ENCODE measurements around the gene FAHD1.

The FAHD1 gene

DNA sequence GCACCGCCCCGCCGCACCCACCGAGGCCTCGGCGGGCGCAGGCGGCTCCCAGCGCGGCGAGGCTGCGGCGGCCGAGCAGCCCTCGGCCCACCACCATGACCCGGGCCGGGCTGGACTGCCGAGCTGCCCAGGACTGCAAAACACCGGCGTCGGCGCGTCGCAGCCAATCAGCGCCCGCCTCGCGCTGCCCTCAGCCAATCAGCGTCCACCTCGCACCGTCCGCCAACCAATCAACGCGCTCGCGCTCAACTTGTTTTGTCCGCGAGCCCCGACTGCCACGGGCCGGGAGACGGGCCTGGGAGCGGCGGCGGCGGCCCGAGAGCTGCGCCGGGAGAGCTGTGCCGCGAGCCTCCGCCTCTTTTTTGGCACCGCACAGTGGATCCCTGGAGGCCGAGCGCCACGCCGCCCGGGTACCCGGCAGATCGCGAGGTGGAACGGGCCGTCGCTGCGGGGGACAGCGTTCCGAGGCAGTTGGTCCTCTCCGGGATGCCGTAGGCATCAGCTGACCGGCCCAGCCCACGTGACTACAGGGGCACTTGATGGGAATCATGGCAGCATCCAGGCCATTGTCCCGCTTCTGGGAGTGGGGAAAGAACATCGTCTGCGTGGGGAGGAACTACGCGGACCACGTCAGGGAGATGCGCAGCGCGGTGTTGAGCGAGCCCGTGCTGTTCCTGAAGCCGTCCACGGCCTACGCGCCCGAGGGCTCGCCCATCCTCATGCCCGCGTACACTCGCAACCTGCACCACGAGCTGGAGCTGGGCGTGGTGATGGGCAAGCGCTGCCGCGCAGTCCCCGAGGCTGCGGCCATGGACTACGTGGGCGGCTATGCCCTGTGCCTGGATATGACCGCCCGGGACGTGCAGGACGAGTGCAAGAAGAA, at the start of gene FAHD1, which contains the start of gene HAGH:
Gene FAHD1, plus strand, starts transcription at position 516 of the 883 bp plus-strand sequence. Its CDS starts 33 bp downstream, at position 549.
Gene HAGH, minus strand, starts transcription at position 135 of the 883 bp plus-strand sequence. Its CDS starts 38 bp downstream, at position 97.
- peak; percentile 75 to 99 (median 91) for DNase-seq

DNA sequence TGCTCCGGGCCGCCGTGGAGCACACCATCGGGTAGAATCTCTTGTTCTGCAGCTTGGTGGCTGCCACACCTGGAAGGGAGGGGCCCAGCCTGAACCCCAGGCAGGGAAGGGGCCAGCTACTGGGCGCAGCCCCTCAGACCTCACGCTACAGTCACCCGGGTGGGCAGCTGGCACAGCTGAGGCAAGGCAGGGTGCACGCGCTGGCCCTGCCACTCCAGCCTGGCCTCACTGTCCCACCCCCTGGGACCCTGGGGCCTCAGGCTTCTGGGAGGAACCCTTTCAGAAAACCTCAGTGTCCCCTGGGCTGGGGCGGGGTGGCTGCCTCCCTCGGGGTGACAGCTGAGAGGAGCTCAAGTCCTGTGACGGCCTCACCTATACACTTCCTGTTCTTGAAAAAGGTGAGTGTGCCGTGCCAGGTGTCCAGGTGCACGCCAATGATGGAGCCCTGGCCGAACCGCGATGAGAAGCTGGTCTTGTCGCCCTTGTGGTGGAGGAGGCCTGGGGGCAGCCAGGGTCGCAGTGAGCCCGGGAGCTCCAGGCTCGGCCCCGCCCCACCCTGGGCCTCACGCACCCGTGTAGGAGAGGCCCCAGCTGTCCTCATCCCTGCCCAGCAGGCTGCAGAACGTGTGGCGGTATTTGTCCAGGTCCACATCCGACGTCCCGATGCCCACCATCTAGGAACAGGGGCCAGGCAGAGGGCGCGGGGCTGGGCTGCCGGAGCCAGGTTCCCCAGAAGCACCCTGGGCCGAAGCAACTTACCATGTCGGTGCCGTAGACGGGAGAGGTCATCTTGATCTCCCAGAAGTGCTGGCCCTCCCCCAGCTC, 49.4 kb upstream of the FAHD1 start:
- DNase-seq, result no peak

DNA sequence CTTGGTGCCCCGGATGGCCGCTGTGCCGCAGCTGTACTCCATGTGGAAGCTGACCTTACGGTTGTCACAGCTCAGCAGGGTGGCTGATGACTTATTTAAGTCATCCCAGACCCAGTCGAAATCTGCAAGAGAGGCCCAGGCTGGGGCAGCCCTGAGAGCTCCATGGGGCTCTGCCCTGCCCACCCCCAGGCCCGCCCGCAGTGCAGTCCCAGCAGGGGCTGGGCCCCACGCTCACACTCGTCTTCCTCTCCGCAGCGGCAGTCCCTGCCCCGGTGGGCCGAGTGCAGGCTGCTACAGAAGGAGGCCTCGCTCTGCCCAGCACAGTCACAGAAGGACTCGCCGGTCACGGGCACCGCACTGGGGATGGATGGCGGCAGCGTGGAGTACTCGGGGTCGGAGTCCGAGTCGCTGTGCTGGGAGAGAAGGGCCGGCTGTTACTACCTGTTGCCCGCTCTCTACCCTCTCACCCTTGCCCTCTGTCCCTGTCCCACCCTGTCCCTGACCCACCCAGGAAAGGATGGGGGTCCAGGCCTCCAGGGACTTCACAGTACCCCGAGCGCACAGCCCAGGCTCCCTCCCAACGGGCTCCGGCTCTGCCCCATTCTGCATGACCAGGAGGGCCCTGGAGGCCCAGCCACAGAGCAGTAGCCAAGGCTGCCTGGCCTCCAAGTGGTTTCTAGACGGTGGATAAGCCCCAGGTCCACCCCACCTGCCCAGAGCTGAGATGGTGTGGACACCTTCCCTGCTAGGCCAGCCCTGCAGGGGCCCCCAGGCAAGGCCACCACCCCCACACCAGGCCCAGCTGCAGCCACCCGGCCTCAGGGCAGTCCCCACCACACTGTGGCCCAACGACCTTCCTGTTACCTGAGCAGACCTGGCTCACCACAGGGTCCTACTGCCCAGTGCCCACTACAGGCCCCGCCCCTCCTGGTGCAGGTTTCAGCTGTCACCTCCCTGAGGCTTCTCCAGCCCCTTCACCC, 48.5 kb upstream of the FAHD1 start:
- DNase-seq, result no peak

DNA sequence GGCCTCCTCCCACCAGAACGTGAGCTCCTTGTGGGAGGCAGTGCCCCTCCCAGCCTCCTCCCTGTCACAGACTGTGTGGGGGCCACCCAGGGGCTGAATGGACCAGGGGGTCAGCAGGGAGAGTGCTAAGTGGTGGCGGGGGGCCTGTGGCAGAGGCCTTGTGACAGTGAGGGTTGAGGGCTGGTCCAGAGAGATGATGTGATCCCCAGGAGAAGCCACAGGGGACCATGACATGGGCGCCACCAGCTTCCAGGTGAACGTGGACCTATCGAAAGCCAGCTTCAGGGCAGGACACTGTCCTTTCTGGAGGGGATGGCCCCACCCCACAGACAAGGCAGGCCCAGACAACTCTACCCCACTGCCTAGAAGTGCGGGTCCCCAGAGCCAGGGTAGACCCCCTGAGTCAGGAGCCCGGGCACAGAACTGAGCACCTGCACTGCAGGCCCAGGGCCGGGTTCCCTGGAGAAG, 47.7 kb upstream of the FAHD1 start:
- no peak for DNase-seq

DNA sequence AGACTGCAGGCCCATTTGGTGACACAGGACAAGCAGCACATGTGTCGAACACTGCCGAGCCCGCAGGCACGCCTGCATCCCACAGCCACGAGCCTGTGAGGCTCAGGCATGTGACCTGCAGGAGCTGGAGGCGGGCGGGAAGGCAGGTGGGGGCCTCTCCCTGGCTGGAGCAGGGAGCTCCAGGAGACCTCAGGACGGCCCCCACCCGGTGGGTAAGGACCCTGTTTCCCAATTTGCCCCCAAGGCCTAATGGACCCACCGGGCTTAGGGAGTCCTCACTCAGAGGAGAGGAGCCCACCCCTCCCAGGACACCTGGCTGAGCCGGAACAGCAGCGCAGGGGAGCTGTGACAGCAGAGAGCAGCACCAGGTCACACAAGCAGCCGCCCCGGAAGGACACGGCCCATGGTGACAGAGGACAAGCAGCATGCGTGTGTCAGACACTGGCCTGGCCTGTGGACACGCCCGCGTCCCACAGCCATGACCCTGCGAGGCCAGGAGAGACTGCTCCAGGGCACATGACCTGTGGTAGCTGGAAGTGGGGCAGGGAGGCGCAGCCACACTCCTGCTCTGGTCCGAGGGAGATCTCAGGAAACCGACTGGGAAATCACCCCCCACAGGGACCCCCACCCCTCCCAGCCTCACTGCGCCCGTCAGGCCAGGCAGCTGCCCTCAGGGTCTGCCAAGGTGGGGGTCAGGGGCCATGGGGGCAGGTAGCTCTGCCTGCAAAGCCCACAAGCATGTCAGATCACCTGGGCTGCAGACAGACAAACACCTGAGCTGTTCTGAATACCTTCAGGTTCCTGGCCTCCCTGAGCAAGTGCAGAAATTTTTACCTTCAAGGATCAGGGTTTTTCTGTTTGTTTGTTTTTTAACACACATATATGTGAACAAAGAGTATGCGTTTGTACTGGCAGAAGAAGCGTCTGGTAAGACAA, 47.0 kb upstream of the FAHD1 start:
- peak in 1 of 51 donors; percentile 20 for DNase-seq

DNA sequence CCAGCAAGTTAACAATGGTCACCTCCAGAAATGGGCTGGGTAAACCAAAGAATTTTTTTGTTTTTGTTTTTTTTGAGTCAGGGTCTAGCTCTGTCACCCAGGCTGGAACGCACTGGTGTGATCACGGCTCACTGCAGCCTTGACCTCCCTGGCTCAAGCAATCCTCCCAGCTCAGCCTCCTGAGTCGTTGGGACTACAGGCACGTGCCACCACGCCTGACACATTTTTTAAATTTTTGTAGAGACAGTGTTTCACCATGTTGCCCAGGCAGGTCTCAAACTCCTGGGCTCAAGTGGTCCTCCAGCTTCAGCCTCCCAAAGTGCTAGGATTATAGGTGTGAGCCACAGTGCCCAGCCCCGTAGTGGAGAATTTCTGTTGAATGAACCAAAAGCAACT, 46.3 kb upstream of the FAHD1 start:
- DNase-seq, result no peak

DNA sequence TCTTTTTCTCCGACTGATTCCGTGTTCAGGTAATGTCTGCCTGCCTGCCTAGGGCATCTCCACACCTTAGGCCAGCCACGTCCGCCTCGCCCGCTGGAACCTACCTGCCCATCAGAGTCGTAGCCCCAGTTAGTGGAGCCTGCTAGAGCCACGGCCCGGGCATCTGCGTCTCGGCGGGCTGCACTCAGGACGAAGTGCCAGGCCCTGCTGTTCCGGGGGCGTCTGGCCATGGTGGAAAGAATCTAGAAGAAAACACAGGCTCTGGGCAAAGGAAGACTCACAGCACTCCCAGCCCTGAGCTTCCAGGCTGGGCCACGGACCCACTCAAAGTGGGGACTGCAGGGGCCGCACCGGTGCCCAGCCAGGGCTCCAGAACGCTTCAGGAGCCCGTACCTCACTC, 45.8 kb upstream of the FAHD1 start:
- DNase-seq, result no peak

DNA sequence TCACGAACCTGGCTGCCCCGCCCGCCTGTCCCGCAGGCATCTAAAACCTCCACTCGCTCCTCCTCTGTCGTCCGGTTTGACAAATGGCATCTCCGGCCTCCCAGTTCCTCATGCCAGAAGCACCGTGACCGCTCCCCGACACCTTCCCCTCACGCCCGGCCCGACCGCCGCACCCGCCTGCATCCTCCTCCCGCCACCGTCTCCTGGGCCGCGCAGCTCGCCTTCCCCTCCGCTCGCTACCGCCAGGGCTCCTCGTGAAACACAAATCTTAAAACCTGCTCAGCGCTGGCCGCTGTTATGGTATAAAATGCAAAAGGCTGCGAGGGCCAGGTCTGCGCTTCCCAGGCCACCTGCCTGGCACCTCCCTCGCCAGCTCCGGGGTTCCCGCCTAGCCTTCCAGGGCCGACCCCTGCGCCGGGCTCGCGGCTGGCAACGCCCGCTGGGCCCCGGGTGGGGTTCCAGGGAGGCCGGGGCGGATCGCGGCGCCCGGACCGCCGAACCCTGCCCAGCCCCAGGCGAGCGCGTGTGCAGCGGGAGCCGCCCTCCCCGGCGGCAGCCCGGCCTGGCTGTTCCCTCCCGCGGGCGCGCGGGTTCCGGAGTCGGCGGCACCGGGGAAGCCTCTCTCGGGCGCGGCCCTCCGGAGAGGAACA, 45.1 kb upstream of the FAHD1 start:
- DNase-seq, result no peak

DNA sequence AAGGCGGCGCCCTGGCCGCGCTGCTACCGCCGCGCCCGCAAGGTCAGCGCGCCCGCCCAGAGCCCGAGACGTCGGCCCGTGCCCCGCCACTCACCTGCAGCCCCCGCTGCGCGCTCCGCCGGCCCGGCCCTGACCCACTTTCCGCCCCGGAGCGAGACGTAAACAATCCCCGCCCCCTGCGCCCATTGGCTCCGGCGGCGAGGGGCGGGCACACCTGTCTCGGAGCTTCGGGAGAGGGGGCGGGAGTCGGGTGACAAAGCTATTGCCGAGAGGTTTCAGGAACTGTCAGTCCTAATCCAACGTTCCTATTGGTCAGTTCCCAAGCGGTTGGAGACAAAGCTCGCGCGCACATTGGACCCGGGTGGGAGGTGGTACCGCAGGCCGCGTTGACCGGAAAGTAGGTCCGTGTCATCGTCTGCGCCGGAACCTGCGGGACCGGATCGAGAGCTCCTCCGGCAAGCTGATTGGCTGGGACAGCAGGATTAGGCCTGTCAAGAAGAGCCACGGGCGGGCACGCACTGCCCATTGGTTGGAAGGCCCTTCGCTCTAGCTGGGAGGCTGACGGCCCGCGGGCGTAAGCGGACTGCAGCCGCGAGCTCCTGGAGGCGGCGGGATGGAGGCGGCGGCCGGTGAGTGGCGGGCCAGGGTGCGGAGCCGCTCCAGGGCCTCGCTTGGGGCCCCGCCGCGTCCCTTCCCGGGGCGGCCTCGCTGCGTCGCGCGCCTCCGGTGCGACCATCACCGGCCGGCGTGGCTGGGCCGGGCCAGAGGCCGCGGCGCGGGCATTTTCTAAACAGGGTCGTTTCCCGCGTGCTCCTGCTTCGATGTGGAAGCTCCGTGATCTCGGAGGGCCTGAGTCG, 44.4 kb upstream of the FAHD1 start, which contains the start of the genes NUBP2 and SPSB3:
Gene NUBP2, plus strand, starts transcription at position 553 of the 857 bp plus-strand sequence. Its CDS starts 61 bp downstream, at position 614.
Gene SPSB3, minus strand, starts transcription at position 164 of the 857 bp plus-strand sequence. CDS start 1,088 bp downstream, outside the sequence.
- DNase-seq, result peak; percentile 83 to 100 (median 100)

DNA sequence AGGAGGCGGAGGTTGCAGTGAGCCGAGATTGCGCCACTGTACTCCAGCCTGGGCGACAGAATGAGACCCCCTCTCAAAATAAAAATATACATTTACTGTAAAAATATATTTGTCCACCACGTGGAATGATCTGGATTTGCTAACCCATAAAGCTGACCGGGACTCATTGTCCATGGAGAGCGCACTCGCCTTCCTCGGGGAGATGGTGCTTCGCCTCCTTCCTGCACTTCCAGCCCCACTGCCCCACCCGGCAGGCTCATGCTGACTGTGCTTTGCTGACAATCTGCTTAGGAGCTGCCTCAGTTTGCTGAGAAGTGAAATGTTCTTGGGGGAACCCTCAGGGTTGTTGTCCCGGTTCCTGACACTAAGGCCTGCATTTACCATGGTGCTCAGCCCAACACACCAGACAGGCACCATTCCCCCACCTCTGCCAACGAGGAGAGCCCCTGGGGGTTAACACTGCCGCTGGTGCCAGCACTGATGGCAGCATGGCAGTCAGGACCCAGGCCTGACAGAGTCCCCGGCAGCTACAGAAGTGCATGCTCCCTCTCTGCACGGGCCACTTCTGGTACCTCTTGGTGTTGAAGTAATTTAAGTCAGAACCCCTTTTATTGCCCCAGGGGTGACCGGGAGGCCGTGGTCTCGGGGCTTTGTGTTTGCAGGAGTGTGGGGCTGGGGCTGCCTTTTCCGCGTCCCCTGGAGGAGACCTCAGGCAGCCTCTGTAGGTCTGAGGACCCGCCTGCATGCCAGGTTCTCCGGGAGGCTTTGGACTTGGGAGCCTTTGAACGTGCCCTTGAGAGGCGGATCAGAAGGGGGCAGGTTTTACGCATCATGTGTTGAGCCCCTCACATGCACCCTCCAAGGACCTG, 41.8 kb upstream of the FAHD1 start:
- no peak for DNase-seq

DNA sequence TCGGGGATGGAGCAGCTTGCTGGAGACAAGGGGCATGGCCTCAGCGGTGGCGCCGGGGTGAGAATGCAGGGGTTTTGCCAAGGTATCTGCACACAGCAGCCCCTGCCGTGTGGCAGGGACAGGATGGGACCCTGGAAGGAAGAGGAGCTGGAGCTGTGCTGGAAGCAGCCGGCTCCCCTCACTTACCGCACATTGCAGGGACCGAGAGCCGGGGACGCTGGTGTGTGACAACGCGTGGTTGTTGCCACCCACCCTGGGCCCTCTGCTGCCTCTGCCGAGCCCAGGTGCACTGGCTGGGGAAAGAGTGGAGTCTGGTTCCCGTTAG, 41.2 kb upstream of the FAHD1 start:
- no peak for DNase-seq

DNA sequence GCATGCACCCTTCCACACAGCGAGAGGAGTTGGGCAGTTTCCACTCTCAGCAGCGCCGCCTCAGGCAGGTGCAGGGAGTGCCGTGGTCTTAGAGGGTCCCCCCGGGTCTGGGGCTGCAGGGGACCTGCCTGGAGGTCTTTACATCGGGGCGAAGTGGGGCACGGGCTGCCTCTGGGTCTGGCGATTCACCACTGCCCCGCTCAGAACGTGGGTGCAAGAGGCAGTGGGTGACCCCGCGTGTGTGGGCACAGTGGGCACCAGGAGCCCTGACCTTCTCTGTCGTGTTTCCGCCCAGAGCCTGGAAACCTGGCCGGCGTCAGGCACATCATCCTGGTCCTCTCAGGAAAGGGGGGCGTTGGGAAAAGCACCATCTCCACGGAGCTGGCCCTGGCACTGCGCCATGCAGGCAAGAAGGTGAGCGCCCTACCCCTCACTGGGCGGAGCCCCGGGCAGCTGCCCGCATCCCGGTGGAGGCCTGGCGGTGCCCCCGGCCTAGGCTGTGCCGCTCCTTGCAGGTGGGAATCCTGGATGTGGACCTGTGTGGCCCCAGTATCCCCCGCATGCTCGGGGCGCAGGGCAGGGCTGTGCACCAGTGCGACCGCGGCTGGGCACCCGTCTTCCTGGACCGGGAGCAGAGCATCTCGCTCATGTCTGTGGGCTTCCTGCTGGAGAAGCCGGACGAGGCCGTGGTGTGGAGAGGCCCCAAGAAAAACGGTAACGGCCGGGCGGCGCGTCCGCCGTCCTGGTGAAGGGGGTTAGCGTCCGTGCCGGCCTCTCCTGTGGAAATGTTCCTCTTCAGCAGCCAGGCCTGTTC, 40.6 kb upstream of the FAHD1 start:
- no peak for DNase-seq

DNA sequence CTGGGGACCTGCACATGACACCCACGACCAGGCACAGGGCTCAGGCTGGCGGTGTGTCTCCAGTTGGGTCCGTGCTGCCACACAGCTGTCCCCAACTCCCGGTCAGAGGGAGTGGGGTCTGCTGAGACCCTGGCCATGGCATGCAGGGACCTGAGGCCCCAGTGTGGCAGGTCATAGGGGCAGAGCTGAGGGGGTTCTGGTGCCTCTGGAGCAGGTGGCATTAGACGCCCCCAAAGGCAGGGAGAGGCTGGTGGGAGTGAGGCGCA, 40.0 kb upstream of the FAHD1 start:
- no peak for DNase-seq

DNA sequence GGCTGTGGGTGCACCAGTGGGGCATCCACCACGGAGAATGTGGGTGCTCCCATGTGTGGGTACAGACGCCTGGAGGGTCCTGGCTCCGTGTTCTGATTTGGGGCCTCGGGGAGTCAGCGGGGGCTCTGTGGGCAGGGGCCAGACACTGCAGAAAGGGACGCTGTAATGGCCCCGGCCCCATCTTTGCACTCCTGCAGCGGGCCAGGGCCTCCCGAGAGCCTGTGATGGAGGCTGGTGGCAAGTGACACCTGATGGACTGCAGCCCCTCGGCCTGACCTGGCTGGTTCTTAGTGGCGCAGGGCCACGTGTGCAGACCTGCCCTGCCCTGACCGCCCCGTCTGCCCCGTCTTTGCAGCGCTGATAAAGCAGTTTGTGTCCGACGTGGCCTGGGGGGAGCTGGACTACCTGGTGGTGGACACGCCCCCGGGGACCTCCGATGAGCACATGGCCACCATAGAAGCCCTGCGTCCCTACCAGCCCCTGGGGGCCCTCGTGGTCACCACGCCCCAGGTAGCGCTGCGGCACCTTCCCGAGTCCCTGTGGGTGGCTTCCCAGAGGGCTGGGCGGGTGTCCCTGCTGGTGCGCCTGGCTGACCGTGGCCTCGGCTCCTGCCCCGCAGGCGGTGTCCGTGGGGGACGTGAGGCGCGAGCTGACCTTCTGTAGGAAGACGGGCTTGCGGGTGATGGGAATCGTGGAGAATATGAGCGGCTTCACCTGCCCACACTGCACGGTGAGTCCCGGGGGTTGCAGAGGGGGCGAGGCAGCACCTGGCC, 39.5 kb upstream of the FAHD1 start:
- no peak for DNase-seq

DNA sequence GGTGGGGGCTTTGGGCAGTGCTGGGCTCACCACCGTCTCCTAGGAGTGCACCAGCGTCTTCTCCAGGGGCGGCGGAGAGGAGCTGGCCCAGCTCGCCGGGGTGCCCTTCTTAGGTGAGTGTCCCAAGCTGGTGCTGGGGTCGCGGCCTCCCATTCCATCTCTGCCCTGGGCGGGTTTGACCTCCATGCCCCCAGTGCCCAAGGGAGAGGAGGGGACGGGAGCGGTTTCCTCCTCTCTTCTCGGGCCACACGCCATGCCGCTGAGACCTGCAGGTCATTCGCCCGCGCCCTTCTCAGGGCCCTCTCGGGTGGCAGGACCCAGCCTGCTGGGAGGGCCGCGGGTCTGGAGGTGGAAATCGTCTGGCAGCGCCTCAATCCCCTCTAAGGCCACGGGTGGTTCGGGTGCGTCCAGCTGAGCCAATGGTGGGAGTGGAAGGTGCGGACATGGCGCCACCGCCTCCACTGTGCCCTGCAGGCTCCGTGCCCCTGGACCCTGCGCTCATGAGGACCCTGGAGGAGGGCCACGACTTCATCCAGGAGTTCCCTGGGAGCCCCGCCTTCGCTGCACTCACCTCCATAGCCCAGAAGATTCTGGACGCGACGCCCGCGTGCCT, 38.8 kb upstream of the FAHD1 start:
- DNase-seq, result no peak

All from hypothalamus (tissue), 51 donors.